ENCODE data around the gene KCTD20.
"Not testable (repeated sequence)": the region's sequence is repeated elsewhere in the genome, so short reads cannot be mapped to it uniquely, and the experiment has no call there.

Gene KCTD20

DNA sequence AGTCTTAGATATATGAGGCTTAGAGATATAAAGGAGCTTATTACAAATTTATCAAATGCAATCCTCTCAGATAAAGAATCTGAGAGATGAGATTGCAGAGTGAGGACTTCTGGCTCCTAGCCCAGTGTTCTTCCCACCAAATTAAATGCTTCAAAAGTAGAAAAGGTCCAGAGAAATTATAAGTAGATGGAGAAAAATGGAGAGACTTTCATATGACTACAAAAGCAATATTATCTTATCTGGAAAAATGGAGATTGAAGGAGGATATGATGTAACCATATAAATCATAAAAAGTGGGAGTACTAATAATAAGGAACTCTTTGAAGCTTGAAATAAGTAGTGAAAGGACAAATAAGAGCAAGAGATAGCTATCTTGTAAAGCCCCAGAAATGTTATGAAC lies 2.8 kb downstream of the KCTD20 start:
- DNase-seq, result no peak

GRCh38 chr6:36449173-36449572 lies 6.4 kb downstream of the KCTD20 start:
- not testable (repeated sequence) for DNase-seq

DNA sequence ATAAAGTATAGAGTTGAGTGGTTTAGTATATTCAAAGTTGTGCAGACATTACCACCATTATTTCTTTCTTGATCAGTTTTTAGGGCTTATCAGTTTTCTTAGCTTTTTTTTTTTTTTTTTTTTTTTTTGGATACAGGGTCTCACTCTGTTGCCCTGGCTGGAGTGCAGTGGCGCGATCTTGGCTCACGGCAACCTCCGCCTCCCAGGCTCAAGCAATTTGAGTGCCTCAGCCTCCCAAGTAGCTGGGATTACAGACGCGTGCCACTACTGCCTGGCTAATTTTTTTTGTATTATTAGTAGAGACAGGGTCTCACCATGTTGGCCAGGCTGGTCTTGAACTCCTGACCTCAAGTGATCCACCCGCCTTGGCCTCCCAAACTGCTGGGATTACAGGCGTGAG lies 10.1 kb downstream of the KCTD20 start:
- not testable (repeated sequence) for DNase-seq

GRCh38 chr6:36455486-36456027 lies 12.8 kb downstream of the KCTD20 start:
- no peak for DNase-seq

DNA sequence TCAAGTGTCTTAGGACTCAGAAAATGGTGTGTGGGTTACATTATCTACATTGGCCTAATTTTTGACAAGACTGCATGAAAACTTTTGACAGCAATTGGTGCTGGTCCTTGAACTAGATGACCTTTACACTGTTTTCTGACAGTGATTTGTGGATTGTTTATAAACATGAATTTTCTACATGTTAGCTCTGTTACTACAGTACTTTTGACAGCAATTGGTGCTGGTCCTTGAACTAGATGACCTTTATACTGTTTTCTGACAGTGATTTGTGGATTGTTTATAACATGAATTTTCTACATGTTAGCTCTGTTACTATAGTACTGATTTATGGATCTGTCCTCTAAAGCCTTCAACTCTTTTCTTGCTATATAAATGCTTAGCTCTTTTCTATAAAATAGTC lies 16.7 kb downstream of the KCTD20 start:
- DNase-seq, result no peak

DNA sequence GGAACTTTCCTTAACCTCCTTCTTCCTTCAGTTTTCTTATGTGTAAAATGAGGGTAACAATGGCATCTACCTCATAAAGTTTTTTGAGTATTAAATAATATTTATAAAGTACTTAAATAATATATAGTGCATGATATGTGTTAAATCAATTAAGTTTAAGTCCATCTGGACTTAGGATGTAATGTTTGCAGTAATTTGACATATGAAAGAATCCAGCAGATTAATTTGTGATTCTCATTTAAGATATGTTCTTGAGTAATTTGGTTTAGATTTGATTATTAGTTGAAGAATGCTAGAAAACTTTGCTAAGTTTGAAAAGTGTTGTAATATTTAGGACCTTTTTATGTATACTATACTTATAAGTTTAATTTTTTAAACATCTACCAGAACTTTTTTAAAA lies 18.1 kb downstream of the KCTD20 start:
- DNase-seq, result no peak

DNA sequence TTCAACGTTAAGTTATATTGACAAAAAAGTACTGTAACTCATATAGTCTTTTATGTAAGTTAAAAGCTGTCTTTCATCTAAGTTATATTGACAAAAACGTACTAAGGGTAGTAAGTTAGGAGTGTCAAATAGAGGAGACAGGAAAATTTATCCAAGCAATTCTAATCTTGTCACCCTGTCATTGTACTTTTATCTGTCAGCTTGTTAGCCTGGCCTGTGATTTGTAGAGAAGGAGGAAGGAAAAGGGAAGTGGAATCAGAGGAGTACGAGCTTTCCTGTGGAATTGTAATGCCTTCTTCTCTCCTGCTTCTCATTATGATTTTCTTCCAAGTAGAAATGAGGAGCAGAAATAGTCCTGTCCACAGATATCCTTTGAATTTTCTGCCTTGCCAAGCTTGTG lies 18.8 kb downstream of the KCTD20 start:
- DNase-seq, result no peak

- no peak for DNase-seq
These were observed 20.9 kb downstream of the KCTD20 start for GRCh38 chr6:36463676-36464075.

GRCh38 chr6:36464233-36464632 lies 21.4 kb downstream of the KCTD20 start:
- DNase-seq, result no peak

DNA sequence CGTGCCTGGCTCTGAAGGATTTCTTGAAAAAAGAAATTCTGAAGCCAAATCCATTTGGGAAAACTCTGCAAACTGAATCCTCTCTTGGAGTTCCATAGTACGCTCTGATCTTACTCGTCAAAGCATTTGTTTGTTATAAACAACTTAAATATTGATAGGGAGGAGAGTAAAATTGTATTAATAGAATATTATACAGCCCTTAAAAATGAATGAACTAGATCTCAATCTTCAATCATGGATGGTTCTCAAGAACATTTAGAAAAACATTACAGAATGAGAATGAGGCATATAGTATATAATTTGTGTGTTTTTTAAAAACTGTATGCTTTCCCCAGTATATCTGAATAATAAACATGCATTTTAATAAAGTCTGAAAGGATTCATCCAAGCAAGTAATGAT lies 24.8 kb downstream of the KCTD20 start:
- no peak for DNase-seq

DNA sequence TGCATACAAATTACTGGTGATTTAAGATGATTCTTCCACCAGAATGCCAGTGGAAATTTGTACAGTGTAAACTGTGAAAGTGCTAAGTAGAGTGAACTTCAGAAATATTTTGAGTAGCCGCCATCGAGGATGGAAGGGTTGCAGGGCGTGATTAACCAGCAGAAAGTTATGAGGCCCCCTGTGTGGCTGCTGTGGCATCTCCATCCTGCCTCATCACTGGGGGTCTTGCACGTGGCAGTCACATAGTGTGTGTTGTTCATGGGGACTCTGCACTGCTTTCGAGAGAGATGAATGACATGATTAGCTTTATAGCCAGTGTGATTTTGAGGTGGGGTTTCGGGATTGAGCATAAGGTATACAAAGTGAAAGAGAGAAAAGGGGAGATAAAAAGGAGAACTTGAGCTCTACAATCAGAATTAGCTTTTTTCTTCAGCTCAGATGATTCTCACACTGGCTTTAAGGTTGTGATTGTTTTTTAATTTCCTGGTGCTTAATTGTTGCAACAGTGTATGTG lies 26.4 kb downstream of the KCTD20 start:
- DNase-seq, result no peak

GRCh38 chr6:36469946-36470345 lies 27.1 kb downstream of the KCTD20 start:
- DNase-seq, result no peak

- no peak for DNase-seq
These were observed 35.3 kb downstream of the KCTD20 start for GRCh38 chr6:36478051-36478526.

- DNase-seq, result no peak
These were observed 36.5 kb downstream of the KCTD20 start for GRCh38 chr6:36479256-36479655.

- DNase-seq, result not testable (repeated sequence)
These were observed 40.5 kb downstream of the KCTD20 start for GRCh38 chr6:36483326-36483725.

DNA sequence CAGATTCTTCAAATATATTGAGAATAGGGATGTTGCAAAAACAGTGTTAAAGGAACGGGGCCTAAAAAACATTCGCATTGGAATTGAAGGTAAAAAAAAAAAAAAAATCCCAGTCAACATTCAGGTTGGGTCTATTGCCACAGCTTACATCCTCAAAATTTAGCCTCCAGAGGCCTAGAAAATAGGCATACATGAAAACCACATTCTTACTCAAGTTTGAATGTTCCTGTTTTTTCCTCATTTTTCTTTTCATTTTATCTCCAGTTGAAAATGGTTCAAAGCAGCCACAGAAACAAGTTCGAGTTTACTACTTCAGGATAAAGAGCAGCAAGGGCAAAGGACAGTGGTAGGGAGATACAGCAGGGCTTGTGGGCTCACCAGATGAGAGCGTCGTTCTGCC lies 41.9 kb downstream of the KCTD20 start:
- no peak for DNase-seq

DNA sequence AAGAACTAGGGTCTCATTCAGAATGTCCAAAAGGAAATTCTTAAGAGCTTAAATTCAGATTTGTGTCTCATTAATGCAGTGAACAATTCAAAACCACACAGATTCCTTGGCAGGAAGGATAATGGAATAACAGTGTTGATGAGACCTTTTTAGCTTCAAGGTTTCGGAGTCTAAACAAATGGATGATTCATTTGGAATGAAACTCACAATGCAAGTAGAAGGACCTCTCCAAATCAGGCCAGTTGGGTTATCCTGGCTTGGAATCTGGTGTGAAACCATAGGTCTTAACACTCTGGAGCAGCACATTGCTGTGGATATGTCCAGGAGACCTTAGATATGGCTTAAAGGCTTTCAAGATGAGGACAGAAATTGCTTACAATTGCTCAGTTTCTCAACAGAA lies 44.9 kb downstream of the KCTD20 start:
- no peak for DNase-seq

- DNase-seq, result no peak
These were observed 45.4 kb downstream of the KCTD20 start for GRCh38 chr6:36488221-36488620.

GRCh38 chr6:36489426-36489825 lies 46.6 kb downstream of the KCTD20 start:
- DNase-seq, result no peak

GRCh38 chr6:36491378-36491965 lies 48.7 kb downstream of the KCTD20 start:
- no peak for DNase-seq

GRCh38 chr6:36492092-36492491 lies 49.3 kb downstream of the KCTD20 start:
- DNase-seq, result no peak

- no peak for DNase-seq
These were observed 49.8 kb downstream of the KCTD20 start for GRCh38 chr6:36492621-36493020.

DNA sequence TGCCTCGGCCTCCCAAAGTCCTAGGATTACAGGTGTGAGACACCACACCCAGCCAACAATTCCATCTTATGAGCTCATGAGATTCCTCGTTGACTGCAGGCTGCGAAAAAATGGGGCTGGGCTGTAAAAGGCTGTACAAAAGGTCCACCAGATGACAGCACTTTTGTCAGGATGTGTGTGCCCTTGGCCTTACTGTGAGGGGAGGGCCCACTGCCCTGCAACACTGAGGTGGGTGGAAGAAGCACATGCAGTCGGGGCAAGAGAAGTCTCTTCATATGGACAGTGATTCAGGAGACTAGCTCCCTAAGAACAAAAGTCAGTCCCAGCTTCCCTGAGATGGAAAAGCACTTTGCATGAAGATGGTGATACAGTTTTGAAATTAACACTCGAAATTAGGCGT lies 50.5 kb downstream of the KCTD20 start:
- DNase-seq, result no peak

- DNase-seq, result no peak
These were observed 51.1 kb downstream of the KCTD20 start for GRCh38 chr6:36493859-36494258.

- DNase-seq, result no peak
These were observed 52.3 kb downstream of the KCTD20 start for GRCh38 chr6:36495086-36495485.
